ENCODE results near the gene CFAP47.
"Not testable (repeated sequence)": the region's sequence is repeated elsewhere in the genome, so short reads cannot be mapped to it uniquely, and the experiment has no call there.

The CFAP47 gene

GRCh38 chrX:36218801-36219200, 299.3 kb downstream of the CFAP47 start:
- TF ChIP-seq CTCF (IDR thresholded peaks at IDR 0.05; ENCODE audit: control insufficient read depth, extremely low read depth, insufficient read depth) = no peak

GRCh38 chrX:36234840-36235528, 315.4 kb downstream of the CFAP47 start:
- not testable (repeated sequence) for DNase-seq (ENCODE audit: low read depth)

More at GRCh38 chrX:36218801-36219200, 299.3 kb downstream of the CFAP47 start:
- H3K4me3 ChIP-seq (ENCODE audit: low read depth, low read length) = no peak overlapping the region
- DNase-seq (ENCODE audit: low read depth) = no peak

GRCh38 chrX:36241397-36241796, 321.9 kb downstream of the CFAP47 start:
- DNase-seq (ENCODE audit: low read depth) = no peak
- no peak for TF ChIP-seq CTCF (IDR thresholded peaks at IDR 0.05; ENCODE audit: control insufficient read depth, extremely low read depth, insufficient read depth)
- no peak overlapping the region for H3K4me3 ChIP-seq (ENCODE audit: low read depth, low read length)

More at GRCh38 chrX:36234840-36235528, 315.4 kb downstream of the CFAP47 start:
- H3K4me3 ChIP-seq (ENCODE audit: low read depth, low read length) = not testable (repeated sequence)

GRCh38 chrX:36266155-36266554, 346.6 kb downstream of the CFAP47 start:
- TF ChIP-seq CTCF (IDR thresholded peaks at IDR 0.05; ENCODE audit: control insufficient read depth, extremely low read depth, insufficient read depth) = no peak
- H3K4me3 ChIP-seq (ENCODE audit: low read depth, low read length) = no peak overlapping the region
- DNase-seq (ENCODE audit: low read depth) = no peak

- no peak overlapping the region for H3K4me3 ChIP-seq (ENCODE audit: low read depth, low read length)
- no peak for DNase-seq (ENCODE audit: low read depth)
- no peak for TF ChIP-seq CTCF (IDR thresholded peaks at IDR 0.05; ENCODE audit: control insufficient read depth, extremely low read depth, insufficient read depth)
Observed at GRCh38 chrX:36310136-36310535, 390.6 kb downstream of the CFAP47 start.

- DNase-seq (ENCODE audit: low read depth) = no peak
- no peak for TF ChIP-seq CTCF (IDR thresholded peaks at IDR 0.05; ENCODE audit: control insufficient read depth, extremely low read depth, insufficient read depth)
- no peak overlapping the region for H3K4me3 ChIP-seq (ENCODE audit: low read depth, low read length)
Observed at GRCh38 chrX:36314303-36314702, 394.8 kb downstream of the CFAP47 start.

GRCh38 chrX:36334572-36334971, 415.0 kb downstream of the CFAP47 start:
- H3K4me3 ChIP-seq (ENCODE audit: low read depth, low read length) = no peak overlapping the region
- TF ChIP-seq CTCF (IDR thresholded peaks at IDR 0.05; ENCODE audit: control insufficient read depth, extremely low read depth, insufficient read depth) = no peak

More at GRCh38 chrX:36334572-36334971, 415.0 kb downstream of the CFAP47 start:
- DNase-seq (ENCODE audit: low read depth) = no peak
